Measurements from ENCODE around the gene TPRX1.
A peak's percentile ranks its signal among the peaks of the same experiment; 100 is the strongest.
"Not testable (repeated sequence)": the region's sequence is repeated elsewhere in the genome, so short reads cannot be mapped to it uniquely, and the experiment has no call there.

Gene TPRX1

DNA sequence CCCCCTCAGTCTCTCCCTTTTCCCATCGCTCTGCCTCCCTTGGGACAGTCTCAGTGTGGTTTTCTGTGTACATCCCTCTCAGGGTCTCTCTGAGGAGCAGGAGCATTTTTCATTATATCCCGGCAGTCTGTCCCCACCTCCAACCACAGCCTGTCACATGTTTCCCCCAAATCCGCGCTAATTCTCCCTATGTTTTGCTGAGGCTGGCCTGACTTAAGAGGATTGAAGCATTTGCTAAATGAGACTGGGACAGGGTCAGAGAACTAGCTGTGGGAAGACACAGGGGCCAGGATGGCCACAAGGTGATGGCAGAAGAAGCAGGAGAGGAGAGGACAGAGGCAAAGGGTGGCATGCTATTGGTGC, 5.5 kb downstream of the TPRX1 start:
- no peak for DNase-seq

DNA sequence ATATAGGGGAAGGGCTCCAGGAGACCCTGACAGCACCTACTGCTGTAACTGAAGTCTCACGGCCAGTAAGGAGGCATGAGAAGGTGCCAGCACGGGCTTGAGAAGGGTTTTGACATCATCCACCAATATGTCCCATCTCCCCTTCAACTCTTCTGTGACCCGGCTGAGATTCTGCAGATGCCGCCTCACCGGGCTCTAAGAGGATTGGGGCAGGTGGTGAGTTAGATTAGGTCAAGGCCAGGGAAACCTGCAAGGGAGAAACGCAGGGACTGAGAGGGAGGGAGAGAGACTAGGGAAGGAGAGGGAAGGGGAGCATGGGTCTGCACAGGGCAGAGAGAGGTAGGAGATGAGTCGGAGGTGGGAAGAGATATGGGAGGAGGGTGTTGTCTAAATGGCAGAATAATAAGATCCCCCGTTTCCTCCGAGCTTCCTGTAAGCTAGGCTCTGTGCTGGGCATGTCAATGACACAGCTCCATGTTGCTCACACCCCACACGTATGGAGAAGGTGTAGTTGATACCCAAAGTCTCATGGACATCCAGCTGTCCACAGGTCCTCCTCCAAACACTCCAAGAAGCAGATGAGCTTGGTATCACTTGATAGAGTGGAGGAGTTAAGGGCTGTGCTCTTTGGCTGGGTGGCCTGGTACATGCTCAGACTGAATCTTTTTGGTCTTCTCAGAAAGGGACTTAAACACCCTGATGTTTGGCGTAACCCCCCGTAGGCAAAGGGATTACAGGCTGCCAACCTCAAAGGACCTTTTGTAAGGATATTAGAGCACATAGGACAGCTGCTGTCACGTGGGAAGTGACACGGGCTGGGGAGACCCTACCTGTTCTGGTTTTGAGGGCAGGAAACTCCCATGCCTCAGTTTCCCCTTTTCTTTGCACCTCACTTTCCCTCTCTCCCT, 6.1 kb downstream of the TPRX1 start:
- DNase-seq, result no peak

GRCh38 chr19:47796785-47797184, 7.6 kb downstream of the TPRX1 start:
- no peak for DNase-seq

- DNase-seq, result no peak
Observed at GRCh38 chr19:47794526-47794925, 9.8 kb downstream of the TPRX1 start.

GRCh38 chr19:47792616-47793015, 11.7 kb downstream of the TPRX1 start:
- no peak for DNase-seq

DNA sequence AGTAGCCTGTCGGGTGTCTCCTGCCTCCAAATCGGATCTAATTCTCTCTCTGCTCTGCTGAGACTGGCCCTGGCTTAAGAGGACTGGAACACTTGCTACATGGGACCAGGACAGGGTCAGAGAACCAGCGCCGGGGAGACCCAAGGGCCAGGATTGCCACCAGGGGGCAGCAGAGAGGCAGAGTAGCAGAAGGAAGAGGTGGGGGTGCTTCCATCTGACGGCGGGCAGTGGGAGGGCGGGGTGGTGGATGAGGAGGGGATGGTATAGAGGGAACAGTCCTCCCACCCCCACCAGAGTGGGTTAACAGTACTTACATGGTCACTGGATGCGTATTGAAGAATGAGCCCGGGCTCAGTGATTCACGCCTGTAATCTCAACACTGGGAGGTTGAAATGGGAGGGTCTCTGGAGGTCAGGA, 13.9 kb downstream of the TPRX1 start:
- peak; percentile 57 for DNase-seq

GRCh38 chr19:47789811-47790210, 14.5 kb downstream of the TPRX1 start:
- not testable (repeated sequence) for DNase-seq

DNA sequence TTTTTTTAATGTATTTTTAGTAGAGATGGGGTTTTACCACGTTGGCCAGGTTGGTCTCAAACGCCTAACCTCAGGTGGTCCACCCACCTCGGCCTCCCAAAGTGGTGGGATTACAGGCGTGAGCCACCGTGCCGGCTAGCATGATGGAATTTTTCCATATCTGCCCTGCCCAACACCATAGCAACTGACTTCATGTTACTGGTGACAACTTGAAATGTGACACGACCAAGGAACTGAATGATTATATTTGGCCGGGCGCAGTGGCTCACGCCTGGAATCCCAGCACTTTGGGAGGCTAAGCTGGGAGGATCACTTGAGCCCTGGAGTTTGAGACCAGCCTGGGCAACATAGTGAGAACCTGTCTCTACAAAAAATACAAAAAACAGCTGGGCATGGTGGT, 17.0 kb downstream of the TPRX1 start:
- not testable (repeated sequence) for DNase-seq

DNA sequence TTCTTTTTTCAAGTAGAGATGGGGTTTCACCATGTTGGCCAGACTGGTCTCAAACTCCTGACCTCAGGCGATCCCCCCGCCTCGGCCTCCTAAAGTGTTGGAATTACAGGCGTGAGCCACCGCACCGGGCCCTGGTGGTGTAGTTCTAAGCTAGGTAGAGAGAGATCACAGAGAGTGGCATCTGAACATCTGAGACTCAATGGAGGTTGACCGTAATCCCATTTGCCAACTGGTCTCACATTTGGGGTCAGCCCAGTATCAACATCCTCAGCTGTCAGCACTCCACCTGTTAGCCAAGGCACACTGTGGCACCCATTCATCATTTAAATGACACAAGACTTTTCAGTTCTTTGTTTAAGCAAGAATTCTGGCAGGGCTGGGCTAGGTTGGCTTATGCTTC, 17.8 kb downstream of the TPRX1 start:
- DNase-seq, result no peak

- DNase-seq, result no peak
Observed at GRCh38 chr19:47781590-47782262, 22.6 kb downstream of the TPRX1 start.

DNA sequence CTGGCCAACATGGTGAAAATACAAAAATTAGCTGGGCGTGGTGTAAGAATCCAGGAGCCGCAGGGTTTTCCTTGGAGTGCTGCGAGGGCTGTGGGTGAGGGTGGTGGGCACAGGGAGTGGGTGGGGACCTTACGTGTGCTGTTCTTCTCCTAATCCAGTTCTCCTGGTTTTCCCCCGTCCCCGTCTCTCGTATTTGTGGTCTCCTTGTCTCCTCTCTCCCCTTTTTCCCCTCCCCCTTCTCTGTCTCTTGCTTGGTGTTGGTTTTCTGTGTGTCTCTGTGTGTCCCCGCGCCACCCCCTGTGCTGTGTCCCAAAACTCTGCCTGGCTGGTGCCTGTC, 24.2 kb downstream of the TPRX1 start:
- no peak for DNase-seq

- DNase-seq, result no peak
Observed at GRCh38 chr19:47779524-47780214, 24.7 kb downstream of the TPRX1 start.

DNA sequence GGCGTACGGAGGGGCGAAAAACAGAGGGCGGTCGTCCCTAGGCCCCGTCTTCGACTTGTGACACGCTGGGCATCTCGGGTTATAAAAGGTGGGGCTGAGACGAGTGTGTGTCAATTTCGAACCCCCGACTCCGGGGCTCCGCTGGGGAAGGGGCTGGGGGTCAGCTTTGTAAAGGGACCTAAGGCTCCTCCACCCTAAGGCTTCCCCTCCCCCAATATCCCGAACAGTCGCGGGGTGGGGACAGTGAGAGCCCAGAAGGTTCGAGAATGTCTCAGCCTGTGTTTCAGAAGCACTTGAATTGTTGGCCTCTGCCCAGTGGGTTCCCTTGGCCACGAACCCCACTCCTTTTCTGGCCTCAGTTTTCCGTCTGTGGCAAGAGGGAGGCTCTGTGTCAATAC, 25.4 kb downstream of the TPRX1 start:
- no peak for DNase-seq

DNA sequence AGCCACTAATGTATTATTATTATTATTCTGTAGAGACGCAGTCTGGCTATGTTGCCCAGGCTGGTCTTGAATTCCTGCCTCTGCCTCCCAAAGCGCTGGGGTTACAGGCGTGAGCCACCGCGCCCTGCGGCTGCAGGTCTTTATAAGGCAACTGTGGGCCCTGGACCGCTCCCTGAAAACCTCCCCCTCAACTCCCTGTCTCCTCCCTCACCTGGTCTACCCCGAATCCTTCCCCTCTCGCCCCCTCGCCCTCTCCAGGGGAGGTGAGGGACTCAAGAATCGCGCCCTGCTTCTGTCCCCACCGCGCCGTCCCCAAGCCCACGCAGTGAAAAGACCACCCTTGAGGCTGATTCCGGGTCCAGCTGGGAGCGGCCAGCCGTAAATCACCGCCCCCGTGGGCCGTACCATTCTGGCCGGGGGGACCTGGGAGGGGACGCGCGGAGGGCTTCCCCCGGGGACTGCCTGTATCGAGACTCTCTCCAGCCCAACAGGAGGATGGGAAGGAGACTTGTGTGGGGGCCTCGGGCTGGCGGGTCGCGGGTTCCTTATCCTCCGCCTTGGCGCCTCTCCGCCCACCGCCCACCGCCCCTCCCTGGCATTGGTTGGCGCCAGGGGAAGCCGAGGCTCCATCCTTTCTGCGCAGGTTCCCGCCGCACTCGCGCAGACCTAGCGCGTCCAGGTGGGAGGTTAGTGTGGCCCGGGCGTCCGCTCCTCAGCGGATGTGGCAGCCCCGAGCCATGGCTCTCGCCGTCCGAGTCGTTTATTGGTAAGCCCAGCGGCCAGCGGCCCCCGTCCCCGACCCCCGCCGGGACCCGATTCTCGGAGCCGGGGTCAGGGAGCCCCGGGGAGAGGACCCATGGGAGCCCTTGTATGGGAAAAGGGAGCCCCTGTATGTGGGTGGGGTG, 26.1 kb downstream of the TPRX1 start, which contains the start of gene SELENOW:
SELENOW (plus strand) TSS at position 655 of the 905 bp plus-strand sequence; CDS start at position 738, 83 bp downstream.
- peak; percentile 78 for DNase-seq

GRCh38 chr19:47777245-47778048, 26.9 kb downstream of the TPRX1 start:
- not testable (repeated sequence) for DNase-seq

DNA sequence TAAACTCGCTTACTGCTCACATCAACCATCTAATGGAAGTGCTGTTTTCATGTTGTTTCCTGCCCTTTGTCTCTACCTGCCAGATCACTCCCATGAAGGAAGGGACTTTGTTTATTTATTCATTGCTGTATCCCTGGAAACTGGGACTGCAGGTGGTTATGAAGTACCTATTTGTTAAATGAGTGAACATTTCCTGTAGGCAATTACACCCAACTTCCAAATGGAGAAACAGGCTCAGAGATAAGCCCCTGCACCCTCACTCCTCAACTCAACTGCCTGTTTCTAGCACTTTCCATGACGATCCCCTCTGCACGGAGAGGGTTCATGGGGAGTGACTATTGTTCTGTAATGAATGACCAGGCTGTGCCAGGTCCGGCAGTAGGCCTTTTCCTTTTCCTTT, 27.8 kb downstream of the TPRX1 start:
- DNase-seq, result no peak

DNA sequence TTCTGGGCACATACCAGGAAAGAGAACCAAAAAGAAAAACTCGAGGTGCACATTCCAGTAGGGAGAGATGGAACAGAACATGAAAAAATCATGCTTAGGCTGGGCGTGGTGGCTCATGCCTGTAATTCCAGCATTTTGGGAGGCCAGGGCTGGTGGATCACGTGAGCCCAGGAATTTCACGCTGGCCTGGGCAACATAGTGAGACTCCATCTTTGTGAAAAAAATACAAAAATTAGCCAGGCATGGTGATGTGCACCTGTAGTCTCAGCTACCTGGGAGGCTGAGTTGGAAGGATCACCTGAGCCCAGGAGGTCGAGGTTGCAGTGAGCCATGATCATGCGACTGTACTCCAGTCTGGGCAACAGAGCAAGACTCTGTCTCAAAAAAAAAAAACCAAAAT, 33.1 kb downstream of the TPRX1 start:
- not testable (repeated sequence) for DNase-seq

DNA sequence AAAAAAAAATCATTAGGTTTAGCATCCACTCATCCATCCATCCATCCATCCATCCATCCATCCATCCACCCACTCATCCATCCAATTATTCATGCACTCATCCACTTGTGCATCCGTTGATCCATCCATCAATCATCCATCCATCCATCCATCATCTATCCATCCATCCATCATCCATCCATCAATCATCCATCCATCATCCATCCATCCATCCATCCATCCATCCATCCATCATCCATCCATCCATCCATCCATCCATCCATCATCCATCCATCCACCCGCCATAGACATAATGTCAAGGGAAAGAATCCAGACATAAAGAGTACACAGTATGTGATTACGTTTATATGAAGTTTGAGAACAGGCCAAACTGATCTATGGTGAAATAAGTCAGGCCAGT, 34.8 kb downstream of the TPRX1 start:
- no peak for DNase-seq

- DNase-seq, result no peak
Observed at GRCh38 chr19:47768604-47769003, 35.7 kb downstream of the TPRX1 start.

DNA sequence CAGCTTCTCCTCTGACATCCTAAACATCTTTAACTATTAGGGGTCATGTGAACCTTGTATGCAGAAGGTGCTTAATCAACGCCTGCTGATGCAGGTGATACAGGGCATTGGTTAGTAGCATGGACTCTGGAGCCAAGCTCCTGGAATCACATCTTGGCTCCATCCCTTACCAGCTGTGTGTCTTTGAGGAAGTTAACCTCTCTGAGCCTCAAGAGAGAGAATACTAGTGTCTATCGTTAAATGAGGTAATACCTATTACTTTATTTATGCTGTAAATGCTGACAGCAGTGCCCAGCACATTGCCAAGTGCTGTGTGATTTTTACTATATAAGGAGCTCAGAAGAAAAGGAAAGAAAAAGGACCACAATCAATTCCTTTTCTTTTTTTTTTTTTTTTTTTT, 37.0 kb downstream of the TPRX1 start:
- DNase-seq, result no peak

DNA sequence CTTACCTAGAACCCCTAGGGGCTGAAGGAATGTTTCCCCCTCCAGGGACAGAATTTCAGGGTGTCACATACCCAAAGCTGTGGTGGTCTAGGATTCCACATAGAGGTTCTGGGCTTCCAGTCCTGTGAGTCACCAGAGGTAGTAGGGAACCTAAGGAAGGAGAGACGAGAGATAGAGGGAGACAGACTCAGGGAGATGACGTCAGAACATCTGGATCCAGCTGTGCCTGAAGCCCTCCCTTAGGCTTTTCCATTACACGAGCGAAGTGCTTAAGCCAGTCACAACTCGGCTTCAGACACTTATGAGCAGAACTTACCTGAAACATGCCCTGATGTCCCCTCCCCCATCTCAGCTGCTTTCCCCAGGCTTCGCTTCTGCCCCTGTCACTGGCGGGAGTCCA, 37.7 kb downstream of the TPRX1 start:
- DNase-seq, result no peak

DNA sequence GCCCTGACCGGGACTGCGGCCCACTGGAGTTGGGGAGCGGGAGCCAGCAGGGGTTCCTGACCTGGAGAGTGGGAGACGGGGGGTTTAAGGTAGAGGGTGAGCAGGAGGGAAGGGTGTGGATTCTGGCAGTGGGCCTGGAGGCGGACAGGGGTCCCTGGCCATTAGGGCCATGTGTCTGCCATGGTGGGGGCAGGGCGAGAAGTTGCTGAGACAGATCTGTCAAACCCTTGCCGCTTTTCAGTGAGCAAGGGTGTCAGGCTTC, 38.1 kb downstream of the TPRX1 start:
- DNase-seq, result no peak
